ENCODE measurements around the gene LAMB1. TPM values are rescaled to one million over a fixed set of nuclear protein-coding genes. Genes with fewer than 3 reads are reported as not detected.
A peak's percentile ranks its signal among the peaks of the same experiment; 100 is the strongest.

The LAMB1 gene
- total RNA-seq, 1 donor from 2014 or later: 425 TPM

DNA sequence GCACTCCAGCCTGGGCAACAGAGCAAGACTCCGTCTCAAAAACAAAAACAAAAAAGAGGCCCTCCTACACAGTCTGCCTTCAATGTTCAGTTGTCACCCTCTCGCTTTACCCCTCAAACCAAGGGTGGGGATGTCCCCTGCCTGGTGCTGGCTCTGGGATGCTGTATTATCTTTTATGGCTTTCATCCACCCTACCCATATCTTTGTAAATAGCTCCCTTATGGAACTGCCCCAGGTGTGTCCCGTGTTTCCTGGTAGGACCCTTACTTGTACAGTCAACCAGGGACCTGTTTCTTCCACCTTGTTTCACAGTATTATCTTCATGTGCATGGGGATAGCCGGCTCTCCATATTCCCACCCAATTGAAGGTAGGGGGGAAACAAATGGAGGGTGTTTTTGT, 15.7 kb upstream of the LAMB1 start:
- no peak for DNase-seq (ENCODE audit: low read depth in 2 of 2)

DNA sequence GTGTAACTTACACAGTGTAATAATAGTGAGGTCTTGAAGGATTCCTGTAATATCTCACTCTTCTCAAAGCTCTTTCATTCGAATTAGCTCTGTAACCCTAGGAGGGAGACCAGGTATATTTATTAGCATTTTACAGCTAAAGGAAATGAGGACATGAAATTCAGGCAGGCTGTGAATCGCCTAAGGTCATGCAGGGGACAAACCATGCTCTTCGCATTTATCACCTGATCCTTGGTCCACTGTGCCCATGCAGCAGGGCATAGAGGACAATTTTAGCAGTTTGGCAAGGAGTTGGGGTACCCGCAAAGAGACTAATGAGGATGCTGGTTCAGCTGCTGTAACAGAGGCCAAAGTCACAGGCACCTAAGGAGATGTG, 14.8 kb upstream of the LAMB1 start:
- no peak for DNase-seq (ENCODE audit: low read depth in 2 of 2)

DNA sequence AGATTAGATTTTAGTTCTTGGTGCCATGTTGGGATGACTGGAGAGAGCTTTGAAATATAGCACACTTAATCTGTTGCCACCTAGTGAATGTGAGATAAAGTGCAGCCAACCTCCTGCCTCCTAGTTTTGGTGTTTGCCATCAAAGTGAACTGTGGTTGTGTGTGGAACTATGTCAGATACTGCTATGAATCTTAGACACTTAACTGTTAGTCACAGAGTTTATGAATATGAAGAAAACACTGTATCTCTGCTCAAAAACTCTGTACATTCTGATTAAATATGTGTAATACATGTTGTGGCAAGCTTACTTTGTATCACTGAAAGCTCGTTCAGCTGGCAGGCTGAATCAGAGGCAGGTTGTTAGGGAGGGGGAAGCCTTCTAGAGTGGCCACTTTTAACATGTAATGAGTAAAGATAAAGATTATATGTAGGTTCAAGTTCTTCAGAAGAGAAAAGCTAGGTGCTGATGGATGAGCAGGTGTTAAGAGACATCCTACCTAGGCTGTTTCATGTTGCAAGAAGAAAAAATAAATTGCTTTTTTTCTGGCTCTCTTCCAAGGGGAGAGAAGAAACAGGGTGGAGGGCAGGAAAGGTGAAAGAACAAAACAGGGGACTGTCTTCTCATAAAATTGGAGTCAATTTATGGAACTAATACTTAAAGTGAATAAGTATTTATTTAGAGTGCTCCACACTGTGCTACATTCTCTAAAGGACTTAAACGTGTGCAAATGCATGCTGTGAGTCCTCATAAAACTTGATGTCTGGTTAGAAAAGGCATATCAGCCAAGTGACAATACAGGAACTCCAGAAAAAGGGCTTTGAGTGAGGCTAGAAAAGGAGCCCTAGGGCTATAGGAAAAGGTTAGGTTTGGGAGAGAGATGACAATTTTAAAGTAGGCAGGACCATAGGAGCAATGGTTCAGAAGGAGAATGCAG, 14.1 kb upstream of the LAMB1 start:
- peak in 1 of 2 donors; percentile 78 for DNase-seq (ENCODE audit: low read depth in 2 of 2)

DNA sequence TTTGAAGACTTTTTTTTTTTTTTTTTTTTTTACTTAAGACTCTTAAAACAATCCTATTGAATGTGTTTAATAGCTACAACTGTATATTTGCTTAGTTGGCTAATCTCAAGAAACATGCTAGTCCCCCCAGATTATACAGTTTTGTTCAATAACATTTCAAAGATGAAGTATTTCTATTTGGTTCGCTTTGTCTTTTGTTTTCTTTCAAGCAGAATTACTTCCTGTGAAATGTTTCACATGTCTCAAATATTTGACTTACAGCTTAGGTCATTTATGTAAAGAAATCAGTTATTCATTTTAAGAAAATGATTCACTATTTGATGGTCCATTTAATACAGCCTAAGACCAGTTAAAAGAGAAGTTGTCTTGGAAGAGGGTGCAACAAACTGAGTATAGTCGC, 12.8 kb upstream of the LAMB1 start:
- peak in 1 of 2 donors; percentile 77 for DNase-seq (ENCODE audit: low read depth in 2 of 2)

DNA sequence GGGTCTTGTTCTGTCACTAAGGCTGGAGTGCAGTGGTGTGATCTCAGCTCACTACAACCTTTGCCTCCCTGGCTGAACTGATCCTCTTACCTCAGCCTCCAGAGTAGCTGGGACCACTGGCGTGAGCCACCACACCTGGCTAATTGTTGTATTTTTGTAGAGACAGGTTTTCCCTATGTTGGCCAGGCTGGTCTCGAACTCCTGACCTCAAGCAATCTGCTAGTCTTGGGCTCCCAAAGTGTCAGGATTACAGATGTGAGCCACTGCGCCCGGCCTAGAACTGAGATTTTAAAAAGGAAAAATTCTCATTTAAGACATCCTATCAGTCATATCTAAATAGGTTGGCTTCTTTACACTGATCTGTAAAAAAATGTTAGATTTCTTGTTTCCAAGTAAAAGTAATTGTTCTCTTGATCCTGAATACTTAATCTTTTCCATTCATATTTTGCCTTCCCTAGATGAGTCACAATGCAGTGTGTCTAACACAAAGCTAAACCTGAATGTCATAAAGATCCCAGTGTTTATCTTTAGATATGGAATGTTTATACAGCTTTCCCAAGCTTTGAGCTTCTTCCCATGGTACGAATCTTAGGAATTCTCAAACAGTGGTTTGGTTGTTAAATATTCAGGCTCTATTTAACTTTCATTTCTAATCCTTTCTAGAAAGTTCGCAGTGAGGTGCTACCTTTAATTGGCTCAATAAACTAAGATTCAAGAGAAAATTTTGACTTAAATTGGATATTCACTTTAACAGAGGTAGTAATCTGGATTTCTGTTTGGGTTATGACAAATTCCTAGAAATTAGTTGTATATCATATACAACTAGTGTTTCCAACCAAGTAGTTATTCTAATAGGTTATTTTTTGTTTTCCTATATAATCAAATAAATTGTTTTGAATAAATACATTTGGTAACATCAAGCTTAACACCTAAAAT, 12.1 kb upstream of the LAMB1 start:
- DNase-seq (ENCODE audit: low read depth in 2 of 2): peak; percentile 63 to 96

DNA sequence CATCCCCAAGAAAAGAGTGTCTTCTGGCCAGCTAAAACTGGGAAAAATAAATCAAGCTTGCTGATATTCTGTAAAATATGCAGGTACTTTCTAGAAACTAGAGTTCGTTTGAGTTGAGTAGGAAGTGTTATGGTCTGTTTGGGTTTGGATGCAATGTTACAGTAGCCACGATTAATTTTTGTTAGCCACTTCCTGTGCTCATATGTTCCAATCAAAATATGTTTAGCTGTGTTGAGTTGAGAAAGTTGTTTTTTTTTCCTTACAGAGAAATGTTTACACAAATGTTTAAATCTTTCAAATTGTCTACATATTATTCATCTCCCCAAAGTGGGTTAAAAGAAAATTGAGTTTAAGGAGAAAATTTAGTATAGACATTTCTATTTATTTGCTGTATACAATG, 11.3 kb upstream of the LAMB1 start:
- peak in 1 of 2 donors; percentile 44 for DNase-seq (ENCODE audit: low read depth in 2 of 2)

DNA sequence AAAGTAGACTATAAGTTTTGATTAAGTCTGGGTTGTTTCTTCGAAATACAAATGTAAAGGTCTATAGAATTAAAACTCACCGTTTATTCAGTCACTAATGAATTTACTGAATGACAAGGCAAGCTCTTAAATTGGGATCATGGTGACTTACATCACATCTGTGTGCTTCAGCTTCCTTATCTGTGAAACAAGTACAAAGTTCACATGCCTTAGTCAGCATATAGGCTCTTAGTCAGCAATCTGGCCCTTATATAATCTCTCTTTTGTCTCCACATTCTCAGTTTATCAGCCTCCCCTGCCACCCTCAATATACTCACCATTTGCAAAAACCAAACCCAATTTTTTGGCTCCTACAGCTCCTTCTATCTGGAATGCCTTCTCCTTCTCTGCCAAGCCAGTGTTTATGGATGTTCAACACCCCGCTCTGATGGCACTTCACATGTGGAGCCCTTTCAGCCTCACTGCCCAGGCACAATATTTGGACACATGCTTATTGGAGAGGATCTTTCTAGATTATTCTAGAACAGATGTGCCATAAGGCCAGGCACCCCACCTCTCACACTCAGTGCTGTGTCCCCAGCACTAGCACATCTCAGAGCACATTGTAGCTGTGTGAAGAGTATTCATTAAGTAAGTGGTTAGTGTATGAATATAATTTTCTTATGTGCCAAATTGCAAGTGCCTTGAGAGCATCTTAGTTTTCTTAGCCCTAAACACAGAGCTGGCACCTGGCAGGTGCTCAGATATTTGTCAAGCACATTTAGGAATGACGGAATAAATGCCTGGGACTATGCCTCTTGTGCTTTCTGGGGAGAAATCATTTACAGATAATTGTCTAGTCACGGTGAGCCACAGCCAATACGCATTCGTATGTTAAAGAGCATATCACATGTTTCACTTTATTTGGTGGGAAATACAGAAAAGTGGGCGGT, 9.8 kb upstream of the LAMB1 start:
- peak in 1 of 2 donors; percentile 42 for DNase-seq (ENCODE audit: low read depth in 2 of 2)

DNA sequence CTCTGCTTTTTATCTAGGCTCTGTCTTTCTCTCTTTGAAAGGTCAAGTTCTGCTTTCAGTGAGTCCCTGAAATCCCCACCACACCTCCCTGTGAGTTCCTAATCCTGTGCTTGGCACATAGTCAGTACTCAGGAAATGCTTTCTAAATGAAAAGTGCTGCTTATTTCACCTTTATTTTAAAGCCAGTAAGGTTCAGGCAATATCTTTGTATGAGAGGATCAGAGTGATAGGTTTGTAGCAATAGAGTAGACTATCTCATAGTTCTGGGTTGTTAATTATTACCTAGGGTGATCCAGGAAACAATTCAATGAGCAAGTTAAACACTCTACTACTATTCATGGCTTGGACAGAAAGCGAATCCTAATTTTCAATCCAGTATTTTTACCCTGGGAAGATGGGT, 7.4 kb upstream of the LAMB1 start:
- no peak for DNase-seq (ENCODE audit: low read depth in 2 of 2)

DNA sequence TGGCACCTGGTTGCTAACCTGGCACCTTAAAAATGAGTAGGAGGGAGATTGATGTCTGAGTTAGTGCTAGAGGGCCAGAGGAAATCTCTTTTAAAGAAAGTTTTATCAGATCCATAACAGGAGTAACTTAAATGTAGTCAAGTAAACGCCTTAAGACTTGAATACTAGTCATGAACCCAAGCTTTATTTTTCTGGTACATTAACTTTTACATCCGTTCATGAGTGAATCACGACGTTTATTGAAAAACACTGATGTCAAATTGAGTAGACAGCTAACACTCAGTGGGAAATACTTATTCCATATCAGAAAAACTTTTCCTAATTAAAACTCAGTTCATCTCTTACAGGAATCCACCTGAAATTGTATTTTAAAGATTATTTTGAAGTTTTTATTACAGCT, 6.9 kb upstream of the LAMB1 start:
- DNase-seq (ENCODE audit: low read depth in 2 of 2): no peak

DNA sequence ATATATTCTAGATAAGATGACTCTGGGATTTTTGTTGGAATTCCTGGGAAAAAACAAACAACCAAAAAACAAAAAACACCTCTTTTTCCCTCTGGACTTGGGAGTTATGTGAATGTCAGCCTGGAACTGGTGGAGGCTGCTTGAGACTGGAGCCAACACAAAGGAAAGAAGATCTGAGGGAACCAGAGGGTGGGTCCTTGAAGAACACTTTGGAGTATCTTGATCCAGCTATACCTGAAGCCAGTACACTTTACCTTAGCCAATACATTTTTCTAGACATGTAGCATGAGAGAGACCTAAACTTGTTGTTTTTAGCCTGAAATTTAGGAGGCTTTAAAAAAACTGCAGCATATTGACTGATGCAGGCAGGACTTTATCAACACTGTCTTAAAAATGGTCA, 5.9 kb upstream of the LAMB1 start:
- no peak for DNase-seq (ENCODE audit: low read depth in 2 of 2)

DNA sequence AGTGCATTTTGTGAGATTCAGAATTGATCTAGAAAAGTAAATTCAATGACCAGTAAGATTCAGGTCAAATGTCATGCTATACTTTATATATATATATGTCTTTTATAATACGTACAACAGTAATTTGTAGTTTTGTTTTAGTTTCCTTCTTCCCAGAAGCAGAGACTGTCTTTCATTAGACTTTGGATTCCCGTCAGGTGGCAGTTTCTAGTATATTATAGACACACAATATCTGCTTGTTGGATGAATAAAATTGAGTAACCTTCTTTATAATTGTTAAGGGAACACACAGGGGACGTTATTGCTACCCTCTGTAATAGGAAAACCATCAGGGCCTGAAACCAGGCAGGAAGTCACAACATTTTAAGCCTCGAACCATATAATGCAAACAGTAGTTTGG, 5.3 kb upstream of the LAMB1 start:
- DNase-seq (ENCODE audit: low read depth in 2 of 2): no peak

DNA sequence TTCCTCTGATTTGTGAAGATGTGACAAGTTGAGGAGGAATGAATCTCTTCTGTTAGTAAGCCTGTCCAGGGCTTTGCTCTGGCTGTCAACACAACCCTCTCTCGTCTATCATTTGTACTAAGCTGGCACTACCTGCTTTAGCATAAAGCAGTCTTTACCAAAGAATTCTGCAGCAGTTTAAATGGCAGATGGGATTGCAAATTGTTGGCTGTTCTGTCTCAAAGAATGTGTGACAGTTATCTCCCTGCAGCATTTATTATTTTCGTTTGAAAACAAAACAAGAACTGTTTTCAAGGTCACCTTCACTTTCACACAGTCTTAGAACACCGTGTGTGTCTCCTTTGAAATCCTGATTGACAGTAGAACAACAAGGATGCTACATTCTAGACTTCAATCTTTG, 4.8 kb upstream of the LAMB1 start:
- no peak for DNase-seq (ENCODE audit: low read depth in 2 of 2)

DNA sequence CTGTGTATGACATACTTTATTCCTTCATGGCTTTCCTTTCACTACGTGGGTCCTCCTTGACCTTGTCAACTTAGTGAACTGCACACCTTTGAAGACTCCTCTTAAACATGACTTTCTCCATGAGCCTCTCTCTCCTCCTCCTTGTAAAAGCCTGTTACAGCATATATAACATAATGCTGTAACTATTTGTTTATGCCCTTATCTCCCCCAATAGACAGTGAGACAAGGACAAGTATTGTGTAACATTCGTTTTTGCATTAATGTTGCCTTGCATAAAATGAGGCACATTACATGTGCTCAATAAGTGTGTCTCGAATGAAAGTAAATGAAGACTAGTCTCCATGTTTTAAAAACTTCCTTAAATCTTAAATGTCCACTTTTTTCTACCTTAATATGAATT, 4.3 kb upstream of the LAMB1 start:
- no peak for DNase-seq (ENCODE audit: low read depth in 2 of 2)

DNA sequence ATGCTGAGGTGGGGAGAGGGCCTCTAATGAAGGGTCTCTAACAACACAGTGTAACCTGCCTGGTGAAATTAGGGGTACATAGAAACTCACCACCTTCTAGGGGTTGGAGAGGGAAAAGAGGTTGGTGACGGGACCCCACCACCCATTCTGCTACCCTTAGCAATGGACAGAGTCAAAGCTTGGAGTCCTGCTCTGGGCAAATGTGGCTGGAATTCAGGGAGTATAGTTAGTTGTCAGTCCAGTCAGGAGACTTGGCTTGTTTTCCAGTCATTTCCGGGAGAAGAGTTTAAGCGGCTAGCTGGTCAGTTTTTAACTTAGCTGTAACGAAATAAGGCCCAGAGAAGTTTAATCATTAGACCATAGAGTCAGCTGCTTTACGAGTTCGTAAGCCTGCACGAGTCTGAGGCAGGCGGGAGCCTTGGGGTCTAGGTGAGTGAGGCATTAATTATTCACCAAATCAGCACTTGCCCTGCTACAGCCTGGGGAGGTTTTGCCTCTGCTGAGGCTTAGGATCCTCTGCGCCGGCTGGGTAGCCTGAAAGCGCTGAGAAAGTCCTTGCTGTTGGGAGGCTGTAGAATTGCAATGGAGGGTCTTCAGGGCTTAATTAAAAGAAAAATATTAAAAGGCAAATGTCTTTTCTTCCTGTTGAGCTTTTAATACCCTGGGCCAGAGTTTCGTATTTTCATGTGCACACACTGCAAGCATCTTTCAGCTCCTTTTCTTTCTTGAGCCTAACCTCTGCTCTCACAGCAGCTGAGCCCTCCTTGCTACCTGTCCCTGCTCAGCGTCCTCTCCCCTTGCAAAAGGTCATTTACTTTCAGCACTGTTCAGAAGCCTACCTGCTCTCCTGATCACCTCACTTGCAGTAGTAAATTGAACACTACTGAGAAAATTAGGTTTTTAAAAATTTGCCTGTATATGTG, 1.5 kb upstream of the LAMB1 start:
- peak in 1 of 2 donors; percentile 71 for DNase-seq (ENCODE audit: low read depth in 2 of 2)

DNA sequence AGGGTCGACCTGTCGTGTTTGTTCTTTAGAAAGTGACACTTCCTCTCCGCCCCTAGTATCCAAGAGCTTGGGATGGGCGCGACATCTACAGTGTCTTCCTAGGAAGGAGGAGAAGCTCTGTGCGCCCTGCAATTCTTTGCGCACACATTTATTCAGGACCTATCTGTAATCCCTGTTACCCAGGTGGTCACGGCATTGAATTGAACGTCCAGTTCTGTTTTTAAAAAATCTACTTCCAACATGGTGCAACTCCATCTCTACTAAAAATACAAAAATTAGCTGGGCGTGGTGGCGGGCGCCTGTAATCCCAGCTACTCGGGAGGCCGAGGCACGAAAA, 606 bp upstream of the LAMB1 start:
- no peak for DNase-seq (ENCODE audit: low read depth in 2 of 2)

DNA sequence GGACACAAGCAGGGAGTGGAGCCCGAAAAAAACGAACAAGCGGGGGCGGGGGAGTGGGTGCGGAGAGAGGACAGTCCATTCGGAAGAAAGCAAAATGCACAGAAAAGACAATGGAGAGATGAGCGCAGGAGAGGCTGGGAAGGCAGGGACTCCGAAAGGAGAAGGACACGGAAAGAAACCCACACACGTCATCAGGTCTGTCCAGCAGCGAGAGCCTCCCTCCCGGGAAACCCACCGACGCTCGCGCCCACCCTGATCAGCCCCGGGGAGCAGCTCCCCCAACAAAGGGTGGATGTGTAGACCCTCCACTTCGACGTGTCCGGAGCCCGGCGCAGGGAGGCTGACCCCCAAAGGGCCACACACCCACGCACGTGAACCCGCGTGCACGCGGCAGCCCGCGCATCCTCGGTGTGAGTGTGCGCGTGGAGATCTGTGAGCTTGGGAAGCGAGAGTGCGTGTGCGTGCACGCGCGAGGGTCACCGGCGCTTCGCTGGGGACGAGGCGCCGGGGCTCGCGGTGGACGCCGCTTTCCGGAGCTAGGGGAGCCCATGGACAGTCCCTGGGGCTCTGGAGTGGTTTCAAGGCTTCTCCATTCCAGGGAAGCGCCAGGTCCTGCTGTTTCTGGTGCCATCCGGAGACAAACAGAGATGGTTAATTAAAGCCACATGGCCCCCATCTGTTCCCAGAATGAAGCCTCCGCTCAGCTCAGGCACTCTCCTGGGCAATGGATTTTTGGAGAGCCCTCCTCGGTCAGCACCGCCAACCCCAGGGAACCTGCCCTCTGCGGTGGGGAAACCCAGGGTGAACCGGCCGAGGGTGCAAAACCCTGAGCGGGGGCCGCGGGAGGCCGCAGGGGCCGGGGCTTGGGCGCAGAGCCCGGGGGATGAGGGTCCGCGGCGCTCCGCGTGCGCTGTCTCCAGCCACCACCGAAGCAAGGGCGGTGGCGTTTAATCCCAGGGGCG, 916 bp downstream of the LAMB1 start:
- DNase-seq (ENCODE audit: low read depth in 2 of 2): peak in 1 of 2 donors; percentile 37

DNA sequence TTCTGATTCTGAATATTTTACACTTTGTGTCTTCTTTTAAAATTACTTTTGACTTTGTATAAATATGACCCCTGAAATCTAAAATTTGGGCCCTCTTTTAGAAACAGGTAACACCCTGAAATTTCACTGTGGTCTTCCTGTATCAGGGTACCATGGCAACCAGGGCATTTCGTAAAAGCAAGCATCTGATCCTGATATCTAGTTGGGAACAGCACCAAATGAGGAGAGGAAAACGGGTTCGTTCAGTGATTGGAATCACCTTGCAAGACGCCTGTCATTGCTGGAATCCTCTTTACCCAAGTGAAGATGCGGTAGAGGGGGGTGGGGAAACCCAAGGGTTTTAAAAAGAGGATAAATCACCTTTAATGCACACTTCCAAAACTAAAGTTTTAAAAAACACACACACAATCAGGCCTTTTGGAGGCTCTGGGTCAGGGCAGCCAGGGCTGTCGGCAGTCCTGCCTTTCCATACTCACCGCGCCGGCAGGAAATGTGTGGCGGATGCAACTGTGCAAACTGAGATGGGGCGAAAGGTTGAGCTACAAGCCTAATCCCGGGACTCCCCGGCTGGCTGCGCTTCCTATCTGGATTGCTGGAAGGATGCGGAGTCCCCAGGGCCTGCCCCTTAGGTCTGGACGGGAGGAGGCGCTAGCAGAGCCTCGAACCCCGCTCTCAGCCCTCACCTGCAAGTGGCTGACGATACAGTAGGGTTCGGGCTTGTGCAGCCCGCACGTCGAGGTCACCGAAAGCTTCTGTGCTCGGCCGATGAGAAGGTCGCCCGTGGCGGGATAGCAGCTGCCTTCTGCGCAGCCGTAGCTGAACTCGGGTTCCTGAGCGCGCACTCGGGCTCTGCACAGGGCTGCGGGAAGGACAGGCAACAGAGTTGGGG, 1.8 kb downstream of the LAMB1 start:
- peak; percentile 97 to 99 for DNase-seq (ENCODE audit: low read depth in 2 of 2)

Measured in dermis microvascular lymphatic vessel endothelial cell (primary cell).